Neuron (in vitro differentiated cells): ENCODE data around the gene PRKN.
A peak's percentile ranks its signal among the peaks of the same experiment; 100 is the strongest.

Experiments
- H2AFZ ChIP-seq: one replicate; pipeline ENCODE4 v1.6.1; 2013; ENCODE audit warnings: low read depth, mild to moderate bottlenecking, inconsistent platforms, low read length, moderate library complexity
- H3K27me3 ChIP-seq: one replicate; pipeline ENCODE4 v1.6.1; 2013; ENCODE audit warnings: low read length; ENCODE audit not compliant: insufficient read depth
- H3K36me3 ChIP-seq: one replicate; pipeline ENCODE4 v1.6.1; 2013; ENCODE audit warnings: low read length; ENCODE audit not compliant: insufficient read depth
- H3K4me1 ChIP-seq: one replicate; pipeline ENCODE4 v1.6.1; 2013; ENCODE audit warnings: low read length; ENCODE audit not compliant: insufficient read depth
- H3K4me3 ChIP-seq: 2 replicates; pipeline ENCODE4 v1.5.1; 2013; ENCODE audit warnings: mild to moderate bottlenecking, low read length, moderate library complexity
- H3K9me3 ChIP-seq: one replicate; pipeline ENCODE4 v1.6.1; 2013; ENCODE audit warnings: low read length

PRKN gene

DNA sequence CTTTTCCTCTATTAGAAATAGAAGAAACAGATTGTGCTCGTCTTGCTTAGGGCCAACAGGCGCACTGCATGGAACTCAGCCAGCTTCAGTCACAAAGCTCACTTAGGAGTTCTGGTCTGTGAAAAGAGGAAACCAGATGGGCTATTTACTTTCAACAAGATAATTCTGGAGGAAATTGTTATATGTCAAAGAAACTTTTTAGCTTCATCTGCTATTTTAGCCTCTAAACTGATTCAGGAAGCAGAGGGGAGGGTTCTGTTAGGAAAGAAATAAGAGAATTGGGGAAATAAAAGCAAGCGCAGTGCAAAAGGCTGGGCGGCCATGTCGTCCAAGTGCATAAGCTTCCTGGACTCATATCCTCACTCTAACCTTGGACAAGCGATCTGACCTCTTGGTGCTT, 21.3 kb downstream of the PRKN start:
- no peak overlapping the region for H3K4me3 ChIP-seq

DNA sequence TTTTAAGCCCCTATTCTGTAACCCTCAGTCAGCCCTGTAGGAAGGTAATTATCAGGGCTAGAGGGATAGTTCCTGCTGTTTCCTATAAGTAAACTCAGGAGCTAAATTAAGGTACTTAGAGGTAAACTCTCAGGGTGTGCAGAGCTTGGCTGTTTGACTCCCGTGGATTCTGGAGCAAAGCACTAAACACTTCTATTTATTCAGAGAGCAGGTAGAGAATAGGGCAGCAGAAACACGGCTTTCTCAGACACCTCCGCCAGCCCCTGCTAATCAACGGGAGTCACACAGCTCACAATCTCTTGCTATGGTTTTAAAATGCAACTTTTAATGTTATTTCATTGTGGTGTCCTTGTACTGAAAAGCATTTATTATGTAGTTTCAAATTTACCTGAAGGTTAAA, 21.8 kb downstream of the PRKN start:
- H3K9me3 ChIP-seq: no peaks in the 10 kb centered on the region
- no peaks in the 10 kb centered on the region for H3K4me1 ChIP-seq
- H3K27me3 ChIP-seq: no peaks in the 10 kb centered on the region
- H3K4me3 ChIP-seq: no peak overlapping the region
- peak overlapping the region; percentile 26 for H2AFZ ChIP-seq
- H3K36me3 ChIP-seq: no peaks in the 10 kb centered on the region

More for the DNA sequence above, 21.3 kb downstream of the PRKN start:
- no peaks in the 10 kb centered on the region for H3K36me3 ChIP-seq
- H2AFZ ChIP-seq: peak overlapping the region; percentile 26
- no peaks in the 10 kb centered on the region for H3K27me3 ChIP-seq
- H3K4me1 ChIP-seq: no peaks in the 10 kb centered on the region
- H3K9me3 ChIP-seq: no peaks in the 10 kb centered on the region

DNA sequence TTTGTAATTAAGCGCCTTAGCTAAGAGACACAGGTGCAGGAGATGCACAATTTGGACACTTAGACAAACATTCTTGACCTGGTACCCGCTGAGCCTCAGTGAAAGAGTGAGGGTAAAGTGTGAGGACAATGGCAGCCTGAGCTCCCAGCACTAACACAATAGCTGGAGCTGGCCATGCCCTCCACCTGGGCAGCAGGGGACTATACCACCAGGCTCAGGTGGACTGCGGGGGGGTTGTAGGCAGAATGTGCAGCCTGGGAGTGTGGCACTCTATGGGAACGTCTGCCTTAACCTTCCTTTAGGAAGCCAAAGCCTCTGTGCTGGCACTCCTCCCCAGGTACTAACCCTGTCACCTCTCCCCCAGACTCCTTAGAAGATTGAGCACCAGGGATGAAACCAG, 23.6 kb downstream of the PRKN start:
- Histone ChIP-seq H3K27me3 (no peaks in the 10 kb centered on the region), H3K4me1 (no peaks in the 10 kb centered on the region), H3K9me3 (no peaks in the 10 kb centered on the region), H2AFZ (no peak overlapping the region), H3K36me3 (no peaks in the 10 kb centered on the region), H3K4me3 (no peak overlapping the region)

DNA sequence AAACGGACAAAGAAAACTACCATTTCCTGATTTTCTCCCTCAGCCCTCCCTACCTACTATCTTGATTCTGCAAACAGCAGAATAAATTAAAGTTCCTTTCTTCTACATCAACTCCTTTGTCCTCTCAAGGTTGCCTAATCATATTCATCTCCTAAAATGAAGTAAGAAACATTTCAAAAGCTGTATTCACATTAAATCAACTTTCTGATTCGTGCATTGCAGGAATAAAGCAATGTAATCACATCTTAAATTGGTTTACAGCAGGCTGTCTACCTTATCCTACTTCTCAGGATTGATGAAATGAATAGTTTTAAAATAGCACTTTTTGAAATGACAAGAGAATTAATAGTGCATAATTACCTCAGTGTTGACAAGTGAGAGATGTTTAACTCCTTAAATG, 25.1 kb downstream of the PRKN start:
- Histone ChIP-seq H3K27me3 (no peaks in the 10 kb centered on the region), H3K4me3 (no peak overlapping the region), H2AFZ (peak overlapping the region; percentile 46), H3K9me3 (no peaks in the 10 kb centered on the region), H3K36me3 (no peaks in the 10 kb centered on the region), H3K4me1 (no peaks in the 10 kb centered on the region)

DNA sequence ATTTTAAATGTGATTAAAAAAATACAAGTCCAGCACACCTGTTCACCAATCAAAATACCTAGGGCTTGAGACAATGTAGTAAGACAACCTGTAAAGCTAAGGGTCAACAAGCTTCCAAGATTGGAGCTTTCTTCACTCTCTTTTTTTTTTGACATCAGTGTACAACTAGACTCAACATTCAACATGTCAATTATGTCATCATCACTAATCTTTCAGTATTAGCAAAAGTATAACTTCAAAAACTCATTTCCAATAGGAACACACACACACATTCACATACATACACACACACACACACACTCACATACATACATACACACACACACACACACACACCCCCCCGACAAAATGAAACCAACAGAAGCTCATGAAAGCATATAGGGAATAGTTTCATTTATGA, 26.0 kb downstream of the PRKN start:
- Histone ChIP-seq H3K27me3 (no peaks in the 10 kb centered on the region), H3K36me3 (no peaks in the 10 kb centered on the region), H3K9me3 (no peaks in the 10 kb centered on the region), H2AFZ (no peak overlapping the region), H3K4me3 (no peak overlapping the region), H3K4me1 (no peaks in the 10 kb centered on the region)

DNA sequence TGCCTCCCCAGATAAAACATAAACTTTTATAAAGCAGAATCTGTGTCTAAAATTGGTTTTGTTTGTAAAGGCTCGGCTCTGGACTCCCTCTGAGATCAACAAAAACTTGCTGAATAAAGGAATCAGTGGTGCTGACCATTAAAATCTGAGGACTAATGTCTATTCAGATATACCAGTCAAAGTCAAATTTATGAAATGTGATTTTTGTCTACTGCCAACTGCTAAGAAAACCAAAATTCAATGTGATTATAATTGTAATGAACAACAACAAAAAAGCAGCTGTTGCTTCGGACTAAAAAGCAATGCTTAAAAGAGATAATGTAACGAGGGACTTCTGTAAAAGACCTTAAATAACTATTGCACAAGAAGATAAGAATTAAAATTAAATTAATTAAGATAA, 26.6 kb downstream of the PRKN start:
- Histone ChIP-seq H3K36me3 (no peaks in the 10 kb centered on the region), H3K9me3 (no peaks in the 10 kb centered on the region), H3K4me3 (no peak overlapping the region), H3K27me3 (no peaks in the 10 kb centered on the region), H3K4me1 (no peaks in the 10 kb centered on the region), H2AFZ (no peak overlapping the region)

DNA sequence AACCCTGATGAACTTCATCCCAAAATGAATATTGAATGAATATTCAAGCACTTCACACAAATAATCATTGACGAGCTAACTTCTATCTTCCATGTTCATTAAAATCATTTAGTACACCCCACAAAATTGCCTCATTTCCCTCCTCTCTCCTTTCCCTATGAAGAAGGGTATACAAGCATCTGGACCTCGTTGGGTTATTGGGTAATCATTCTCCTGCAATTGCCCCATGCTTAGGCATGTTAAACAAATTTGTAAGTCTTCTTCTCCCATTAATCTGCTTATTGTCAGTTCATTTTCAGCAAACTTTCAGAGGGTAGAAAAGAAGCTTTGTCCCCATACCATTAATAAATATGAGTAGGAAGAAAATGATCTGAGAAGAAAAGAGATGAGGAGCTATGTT, 27.6 kb downstream of the PRKN start:
- no peaks in the 10 kb centered on the region for H3K4me1 ChIP-seq
- H3K27me3 ChIP-seq: no peaks in the 10 kb centered on the region
- no peak overlapping the region for H2AFZ ChIP-seq
- no peaks in the 10 kb centered on the region for H3K9me3 ChIP-seq
- no peaks in the 10 kb centered on the region for H3K36me3 ChIP-seq
- H3K4me3 ChIP-seq: no peak overlapping the region

DNA sequence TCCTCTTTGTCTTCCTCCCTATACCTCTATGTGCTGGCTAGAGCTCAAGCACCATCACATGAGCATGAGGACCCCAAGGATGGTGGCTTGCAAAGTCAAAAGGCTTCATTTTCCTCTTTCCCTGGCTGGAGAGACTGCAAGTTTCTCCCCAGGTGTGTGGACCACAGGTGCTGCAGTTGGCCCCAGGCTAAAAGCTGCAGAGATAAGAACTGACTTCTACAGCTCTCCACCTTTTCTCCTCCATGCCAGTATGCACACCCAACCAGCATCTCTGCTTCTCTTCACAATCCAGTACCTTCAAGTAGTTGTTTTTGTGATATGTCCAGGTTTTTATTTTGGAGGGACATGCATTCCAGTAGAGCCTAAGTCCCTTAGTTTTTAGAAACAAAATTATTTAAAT, 29.1 kb downstream of the PRKN start:
- Histone ChIP-seq H3K36me3 (no peaks in the 10 kb centered on the region), H3K4me1 (no peaks in the 10 kb centered on the region), H3K4me3 (no peak overlapping the region), H3K9me3 (no peaks in the 10 kb centered on the region), H2AFZ (no peak overlapping the region), H3K27me3 (no peaks in the 10 kb centered on the region)

DNA sequence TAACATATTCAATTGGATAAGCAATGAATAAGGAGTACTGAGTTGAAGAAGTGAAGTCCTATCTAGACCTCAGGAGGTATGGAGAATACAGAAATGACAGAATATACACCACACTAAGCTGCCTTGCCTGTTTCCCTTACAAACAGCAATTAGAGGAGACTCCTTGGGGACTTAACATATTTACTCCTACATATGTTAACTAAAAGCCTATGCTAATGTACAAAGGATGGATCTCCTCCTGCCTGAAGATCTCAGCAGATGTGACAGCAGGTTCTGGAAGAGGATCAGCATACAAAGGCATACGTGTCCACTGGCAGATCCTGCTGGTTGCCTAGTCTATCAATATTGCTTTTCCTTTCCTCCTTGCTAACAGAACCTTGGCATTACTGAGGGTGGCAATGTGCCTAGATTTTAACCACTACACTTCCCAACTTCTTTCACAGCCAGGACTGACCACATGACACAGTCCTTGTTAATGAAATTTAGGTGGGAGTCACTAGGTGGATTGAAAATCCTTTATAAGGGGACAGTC, 29.6 kb downstream of the PRKN start:
- H3K4me3 ChIP-seq: no peak overlapping the region
- H3K4me1 ChIP-seq: no peaks in the 10 kb centered on the region
- no peaks in the 10 kb centered on the region for H3K27me3 ChIP-seq
- H2AFZ ChIP-seq: no peak overlapping the region
- H3K9me3 ChIP-seq: no peaks in the 10 kb centered on the region
- no peaks in the 10 kb centered on the region for H3K36me3 ChIP-seq

DNA sequence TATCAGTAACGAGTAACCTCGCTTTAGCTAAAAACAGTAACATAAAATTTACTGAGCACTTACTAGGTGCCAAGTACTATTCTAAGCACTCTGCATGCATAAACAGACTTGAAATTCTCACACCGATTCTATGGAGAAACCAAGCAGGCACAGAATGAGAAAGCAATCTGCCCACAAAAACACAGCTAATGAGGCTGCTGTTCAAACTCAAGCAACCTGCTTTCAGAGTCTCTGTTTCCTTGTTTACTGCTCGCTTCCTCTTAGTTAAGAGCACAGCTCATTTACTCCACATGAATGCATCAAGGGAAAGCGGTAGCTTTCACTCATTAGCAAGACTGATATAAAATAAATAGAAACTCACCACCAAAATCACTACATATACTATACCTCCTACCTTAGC, 37.4 kb downstream of the PRKN start:
- Histone ChIP-seq H3K4me1 (peaks cover 13% of the 10 kb centered on the region), H3K9me3 (no peaks in the 10 kb centered on the region), H3K4me3 (no peak overlapping the region), H2AFZ (no peak overlapping the region), H3K36me3 (no peaks in the 10 kb centered on the region), H3K27me3 (no peaks in the 10 kb centered on the region)

DNA sequence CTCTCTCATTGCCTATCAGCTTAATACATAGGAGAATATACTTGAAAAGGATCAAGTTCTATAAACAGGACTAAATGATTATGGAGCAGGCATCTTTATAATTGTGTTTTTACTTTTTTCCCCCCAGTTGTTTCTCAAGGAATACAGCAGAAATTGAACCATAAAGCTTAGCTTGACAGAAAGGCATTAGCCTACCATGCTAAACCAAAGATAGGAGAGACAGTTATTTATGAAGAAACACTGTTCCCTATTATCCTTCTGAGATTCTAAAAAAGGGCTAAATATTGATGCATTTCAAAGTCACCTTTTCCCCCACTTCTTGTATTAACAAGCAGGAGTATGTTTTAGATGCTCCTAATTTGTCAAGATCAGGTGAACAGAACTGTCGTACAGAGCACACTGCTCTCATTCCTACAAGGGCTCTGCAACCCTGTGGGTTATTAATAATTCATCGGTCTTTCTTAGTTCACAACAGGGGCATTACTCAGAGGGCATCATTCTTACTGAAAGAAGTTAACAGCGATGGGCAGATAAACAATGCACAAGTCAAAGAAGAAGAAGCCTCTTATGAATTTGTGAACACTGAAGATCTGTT, 38.7 kb downstream of the PRKN start:
- Histone ChIP-seq H3K4me1 (peaks cover 13% of the 10 kb centered on the region), H2AFZ (peak overlapping the region; percentile 43), H3K27me3 (no peaks in the 10 kb centered on the region), H3K36me3 (no peaks in the 10 kb centered on the region), H3K9me3 (no peaks in the 10 kb centered on the region), H3K4me3 (peak overlapping the region; percentile 21)

DNA sequence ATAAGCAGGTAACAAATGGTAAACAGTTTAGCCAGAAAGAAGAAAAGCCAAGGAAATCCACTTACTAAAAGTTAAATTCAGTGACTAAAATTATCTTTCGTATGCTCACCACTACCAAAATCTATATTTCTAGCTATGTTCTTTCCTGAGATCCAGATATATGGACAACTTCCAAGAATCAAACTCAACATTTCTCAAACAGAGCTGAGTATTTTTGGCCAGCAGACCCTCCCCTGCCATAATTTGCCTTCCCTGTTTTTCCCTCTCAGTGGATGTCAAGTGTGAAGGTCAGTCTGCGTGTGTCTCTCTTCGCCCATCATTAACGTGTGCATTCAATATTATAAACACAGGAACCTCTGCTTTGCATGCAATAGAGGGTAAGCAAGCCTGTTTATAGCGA, 42.0 kb downstream of the PRKN start:
- Histone ChIP-seq H3K27me3 (no peaks in the 10 kb centered on the region), H3K9me3 (no peaks in the 10 kb centered on the region), H3K4me3 (no peak overlapping the region)

DNA sequence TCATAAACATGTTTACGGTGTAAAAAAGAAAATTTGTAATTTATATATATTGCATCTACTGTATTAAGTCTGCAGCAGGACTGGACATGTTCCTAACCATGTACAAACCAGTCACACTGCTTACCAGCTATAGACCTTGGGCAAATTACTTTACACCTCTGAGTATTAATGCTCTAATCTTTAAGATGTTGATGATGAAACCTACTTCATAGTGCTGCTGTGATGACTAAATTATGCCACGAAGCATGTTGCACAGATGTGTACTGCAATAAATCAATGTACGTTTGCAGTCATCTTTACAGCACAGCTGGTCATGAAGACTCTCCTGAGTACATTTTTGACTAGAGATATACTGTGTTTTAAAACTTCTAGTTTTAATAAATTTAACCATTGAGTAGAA, 42.6 kb downstream of the PRKN start:
- Histone ChIP-seq H2AFZ (no peak overlapping the region), H3K4me3 (no peak overlapping the region), H3K27me3 (no peaks in the 10 kb centered on the region), H3K9me3 (no peaks in the 10 kb centered on the region), H3K36me3 (no peaks in the 10 kb centered on the region), H3K4me1 (peaks cover 13% of the 10 kb centered on the region)

More for the DNA sequence above, 42.0 kb downstream of the PRKN start:
- Histone ChIP-seq H3K4me1 (peaks cover 13% of the 10 kb centered on the region), H2AFZ (no peak overlapping the region), H3K36me3 (no peaks in the 10 kb centered on the region)

DNA sequence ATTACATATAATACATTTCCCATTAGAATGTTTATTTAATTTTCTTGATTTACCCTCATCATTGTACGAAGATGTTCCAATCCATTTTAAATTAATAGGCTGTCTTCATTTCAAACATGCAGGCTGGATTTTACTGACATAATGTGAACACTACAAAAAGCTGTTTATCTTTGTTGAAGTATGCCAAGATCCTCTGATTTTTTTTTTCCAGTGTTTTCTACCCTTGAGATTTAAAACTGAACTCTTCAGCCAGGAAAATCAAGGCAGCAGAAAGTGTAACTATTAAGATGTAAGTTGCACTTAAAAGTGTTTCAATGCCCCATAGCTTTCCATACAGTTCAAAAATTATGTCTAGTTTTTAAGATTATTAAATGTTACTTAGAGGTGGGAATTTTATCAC, 43.5 kb downstream of the PRKN start:
- H3K27me3 ChIP-seq: no peaks in the 10 kb centered on the region
- peaks cover 11% of the 10 kb centered on the region for H3K4me1 ChIP-seq
- no peak overlapping the region for H3K4me3 ChIP-seq
- no peaks in the 10 kb centered on the region for H3K9me3 ChIP-seq
- H2AFZ ChIP-seq: no peak overlapping the region
- no peaks in the 10 kb centered on the region for H3K36me3 ChIP-seq
